Lower leg skin (tissue), 4 donors: Measurements from ENCODE around the gene MTA3. TPM values are rescaled to one million over a fixed set of nuclear protein-coding genes. Genes with fewer than 3 reads are reported as not detected.

Experiments
- DNase-seq, 2 donors: peaks; one replicate each; pipeline ENCODE4 v3.0.0-alpha.2; 2019; ENCODE audit warnings: low spot score in 2 of 2
- H3K4me3 ChIP-seq: fragments of 200-600 bp; sonication (generic); 2 replicates; pipeline ENCODE4 v1.5.1; 2017; ENCODE audit warnings: mild to moderate bottlenecking, low read depth; ENCODE audit not compliant: poor library complexity, severe bottlenecking
- CTCF ChIP-seq, 3 donors: fragments of 450-650 bp; IDR thresholded peaks; one replicate each; pipeline ENCODE4 v1.5.1; 2016; ENCODE audit warnings: antibody characterized with exemption in 3 of 3, mild to moderate bottlenecking in 3 of 3, moderate library complexity in 2 of 3
- POLR2A ChIP-seq, 2 donors: fragments of 450-650 bp; IDR thresholded peaks; one replicate each; pipeline ENCODE4 v1.6.1; 2016 to 2017; ENCODE audit warnings: antibody characterized with exemption in 2 of 2, mild to moderate bottlenecking in 1 of 2, moderate library complexity in 1 of 2
- WGBS, 2 donors: methylation state at CpG; one replicate each; pipeline ENCODE4 v1.1.5; 2018; 5-methylcytosine and 5-hydroxymethylcytosine counted together
- intact Hi-C: fragments of 100-400 bp; cut with DNase I; formaldehyde crosslinking; loops from one replicate; pipeline ENCODE4 v1.15.0; 2023; ENCODE audit warnings: low total_unique reads
- total RNA-seq, 4 donors: library from RNA; depleted of rRNA; stranded (reverse); fragments of >200 nt; gene quantifications; one replicate each; pipeline ENCODE4 v1.1.0, GENCODE V29; 2016

The MTA3 gene
- total RNA-seq, 4 donors from 2014 or later, result 32.9 to 50.4 (median 35.9) TPM

GRCh38 chr2:42754776-42755140, 186.3 kb downstream of the MTA3 start:
- TF ChIP-seq CTCF (IDR thresholded peaks at IDR 0.05) (no peak), POLR2A (IDR thresholded peaks at IDR 0.05) (no peak)
- 69 to 79% methylated on average over 8 of the region's 8 CpGs for WGBS, 2 donors
- intact Hi-C loops, result no loop called here
- DNase-seq, result no peak
- H3K4me3 ChIP-seq, result no peak overlapping the region

GRCh38 chr2:42755191-42755880, 186.9 kb downstream of the MTA3 start:
- H3K4me3 ChIP-seq, result no peak overlapping the region
- no peak for TF ChIP-seq POLR2A (IDR thresholded peaks at IDR 0.05)
- TF ChIP-seq CTCF (IDR thresholded peaks at IDR 0.05), result no peak
- no peak for DNase-seq
- intact Hi-C loops, result no loop called here
- WGBS, 2 donors, result 70 to 72% methylated on average over 12 to 14 of the region's 14 CpGs

GRCh38 chr2:42756150-42756775, 187.8 kb downstream of the MTA3 start:
- 88 to 90% methylated on average over 10 of the region's 10 CpGs for WGBS, 2 donors
- no peak for DNase-seq
- H3K4me3 ChIP-seq, result no peak overlapping the region
- TF ChIP-seq CTCF (IDR thresholded peaks at IDR 0.05) (no peak), POLR2A (IDR thresholded peaks at IDR 0.05) (no peak)
- intact Hi-C loops, result no loop called here

- intact Hi-C loops, result no loop called here
- no peak overlapping the region for H3K4me3 ChIP-seq
- no peak for DNase-seq
- 87 to 94% methylated on average over 6 of the region's 6 CpGs for WGBS, 2 donors
- TF ChIP-seq CTCF (IDR thresholded peaks at IDR 0.05) (no peak), POLR2A (IDR thresholded peaks at IDR 0.05) (no peak)
These were observed 188.6 kb downstream of the MTA3 start for GRCh38 chr2:42756966-42757513.

- intact Hi-C loops, result no loop called here
- TF ChIP-seq CTCF (IDR thresholded peaks at IDR 0.05), result no peak
- TF ChIP-seq POLR2A (IDR thresholded peaks at IDR 0.05), result no peak
These were observed 189.7 kb downstream of the MTA3 start for GRCh38 chr2:42757981-42758740.

More at GRCh38 chr2:42757981-42758740, 189.7 kb downstream of the MTA3 start:
- DNase-seq, result no peak
- no peak overlapping the region for H3K4me3 ChIP-seq
- WGBS, 2 donors, result 93 to 98% methylated on average over 4 of the region's 4 CpGs
